Heart left ventricle (tissue), 13 donors: Measurements from ENCODE around the gene SREBF2.

Experiments
- POLR2A ChIP-seq, 2 donors: fragments of 450-650 bp; IDR thresholded peaks; one replicate each; pipeline ENCODE4 v1.6.1; 2017; ENCODE audit warnings: antibody characterized with exemption in 2 of 2, mild to moderate bottlenecking in 2 of 2, moderate library complexity in 2 of 2
- TF ChIP-seq, protein P1 (sequence below), 12 donors: fragments of 200-600 bp; sonication (generic) in 4 of 12; IDR thresholded peaks; one replicate each; pipeline versions ENCODE4 v1.5.0 to v1.8.0; 2018 to 2022; ENCODE audit warnings: antibody characterized with exemption in 12 of 12, mild to moderate bottlenecking in 5 of 12
- donor health status: ischemic (EF 13 %, LVEDD 7.1; RV severe dilation, severe dysfunction).
- donor health status: DM: no; HTN: yes; CAD: no.
- donor health status: DM: no; HTN: no; CAD: no.
- donor health status: ischemic (EF 25% LVEDD 6.9; RV normal size, moderate dysfunction).
- donor health status: ischemic (EF 25% LVEDD 5.7; RV mildly dilated, moderate dysfunction).
- donor health status: ischemic (EF 35%, LVEDD 5.7; RV mildly dilated, moderate dysfunction).
- donor health status: nonischemic (EF 11% LVEDD 7.7; RV severe dilation, severe dysfunction).
- donor health status: DM: yes; HTN: yes; CAD: no.
- donor health status: PGD.
- donor health status: ischemic (EF 29% LVEDD 5.4; RV normal size, mild dysfunction).
- donor health status: nonischemic (EF 23%, LVEDD 6.1; RV moderate dilation, normal function).

DNA sequence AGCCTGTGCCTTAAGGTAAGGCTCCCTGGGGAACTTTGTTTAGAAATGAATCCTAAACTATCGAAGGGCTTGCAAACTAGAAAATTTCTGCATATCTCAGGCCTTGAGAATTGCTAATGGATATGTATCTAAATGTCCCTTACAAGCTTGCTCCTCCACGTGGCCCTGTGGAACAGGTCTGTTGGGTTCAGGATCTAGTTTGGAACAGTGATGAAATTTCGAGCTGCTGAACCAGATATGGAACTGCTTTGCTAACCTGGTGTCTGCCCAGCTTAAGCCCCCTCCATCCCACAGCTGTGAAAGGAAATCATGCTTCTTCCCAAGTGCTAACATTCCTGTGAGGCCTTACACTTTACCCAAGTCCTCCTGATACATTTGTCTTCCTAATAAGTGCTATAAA lies 11.6 kb downstream of the SREBF2 start:
- no peak for TF ChIP-seq POLR2A (IDR thresholded peaks at IDR 0.05)
- TF ChIP-seq, protein P1, sequence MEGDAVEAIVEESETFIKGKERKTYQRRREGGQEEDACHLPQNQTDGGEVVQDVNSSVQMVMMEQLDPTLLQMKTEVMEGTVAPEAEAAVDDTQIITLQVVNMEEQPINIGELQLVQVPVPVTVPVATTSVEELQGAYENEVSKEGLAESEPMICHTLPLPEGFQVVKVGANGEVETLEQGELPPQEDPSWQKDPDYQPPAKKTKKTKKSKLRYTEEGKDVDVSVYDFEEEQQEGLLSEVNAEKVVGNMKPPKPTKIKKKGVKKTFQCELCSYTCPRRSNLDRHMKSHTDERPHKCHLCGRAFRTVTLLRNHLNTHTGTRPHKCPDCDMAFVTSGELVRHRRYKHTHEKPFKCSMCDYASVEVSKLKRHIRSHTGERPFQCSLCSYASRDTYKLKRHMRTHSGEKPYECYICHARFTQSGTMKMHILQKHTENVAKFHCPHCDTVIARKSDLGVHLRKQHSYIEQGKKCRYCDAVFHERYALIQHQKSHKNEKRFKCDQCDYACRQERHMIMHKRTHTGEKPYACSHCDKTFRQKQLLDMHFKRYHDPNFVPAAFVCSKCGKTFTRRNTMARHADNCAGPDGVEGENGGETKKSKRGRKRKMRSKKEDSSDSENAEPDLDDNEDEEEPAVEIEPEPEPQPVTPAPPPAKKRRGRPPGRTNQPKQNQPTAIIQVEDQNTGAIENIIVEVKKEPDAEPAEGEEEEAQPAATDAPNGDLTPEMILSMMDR (IDR thresholded peaks at IDR 0.05) = no peak
